Cortex of kidney (tissue), 1 donor: ENCODE measurements around the gene PDE6A.

Experiments
- DNase-seq: peaks from one replicate; lab custom pipeline; 2025; lab: John Stamatoyannopoulos, UW

Gene PDE6A

GRCh38 chr5:149930043-149930748 lies 14.4 kb downstream of the PDE6A start:
- DNase-seq, result no peak

DNA sequence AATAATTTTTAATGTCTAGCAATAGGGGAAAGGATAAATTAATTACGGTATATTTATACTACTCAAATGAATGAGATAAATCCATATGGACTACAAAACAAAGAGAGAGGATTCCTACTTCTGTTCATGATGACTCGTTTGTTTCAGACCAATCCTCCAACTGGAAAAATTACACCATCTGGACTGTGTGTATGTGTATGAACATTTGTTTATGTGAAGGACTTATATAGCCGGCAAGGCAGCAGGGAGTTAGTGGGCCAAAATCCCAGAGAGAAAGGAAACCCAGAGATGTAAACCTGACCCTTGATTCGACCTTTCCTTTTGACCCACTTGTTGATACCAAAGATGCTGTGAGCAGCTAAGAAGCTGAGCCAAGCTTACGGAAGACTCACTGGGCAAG lies 20.1 kb downstream of the PDE6A start:
- no peak for DNase-seq

DNA sequence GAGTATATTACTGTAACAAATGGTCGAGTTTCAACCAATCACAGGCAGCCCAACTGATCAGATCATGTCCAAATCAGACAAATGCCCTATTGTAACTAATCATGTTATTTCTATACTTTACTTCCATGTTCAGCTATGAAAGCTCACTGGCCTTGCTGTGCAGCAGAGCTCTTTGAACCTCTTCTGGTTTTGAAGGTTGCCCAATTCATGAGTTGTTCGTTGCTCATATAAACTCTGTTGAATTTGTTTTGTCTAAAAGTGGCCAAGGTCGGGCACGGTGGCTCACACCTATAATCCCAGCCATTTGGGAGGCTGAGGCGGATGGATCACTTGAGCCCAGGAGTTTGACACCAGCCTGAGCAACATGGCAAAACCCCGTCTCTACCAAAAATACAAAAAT lies 21.6 kb downstream of the PDE6A start:
- no peak for DNase-seq

- DNase-seq, result no peak
Observed at GRCh38 chr5:149921597-149921996, 23.0 kb downstream of the PDE6A start.

- no peak for DNase-seq
Observed at GRCh38 chr5:149917073-149917676, 27.4 kb downstream of the PDE6A start.

DNA sequence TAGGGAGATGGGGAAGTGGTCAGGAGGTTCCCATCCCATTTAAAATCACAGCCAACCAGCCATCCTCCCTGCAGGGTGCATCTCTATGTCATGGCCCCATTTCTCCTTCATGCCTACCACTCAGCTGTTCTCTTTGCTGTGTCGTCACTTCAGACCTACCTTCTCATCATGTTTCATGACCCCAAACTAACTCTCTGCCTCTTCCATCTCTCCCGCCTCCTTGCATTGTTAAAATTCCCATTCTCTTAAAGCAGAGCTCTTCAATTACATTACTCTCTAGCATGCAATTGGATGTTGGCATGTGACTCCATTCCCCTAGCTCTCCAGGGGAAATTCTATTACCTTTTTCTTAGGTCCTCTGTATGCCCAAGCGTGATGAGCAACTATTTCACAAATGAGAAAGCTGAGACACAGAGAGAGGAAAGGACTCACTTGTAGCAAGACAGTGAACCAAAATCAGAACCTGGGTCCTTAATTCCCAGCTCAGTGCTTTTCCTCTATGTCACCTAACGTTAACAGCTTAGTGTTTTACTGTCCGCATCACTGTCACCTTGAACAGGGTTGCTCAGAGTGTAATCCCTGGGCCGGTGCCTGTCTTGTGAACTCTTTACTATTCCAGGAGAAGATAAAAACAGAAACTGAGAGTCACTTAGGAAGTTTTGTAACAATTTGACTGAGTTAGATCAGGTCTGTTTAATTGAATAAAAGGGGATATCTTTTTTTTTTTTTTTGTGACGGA lies 28.1 kb downstream of the PDE6A start:
- DNase-seq, result no peak

DNA sequence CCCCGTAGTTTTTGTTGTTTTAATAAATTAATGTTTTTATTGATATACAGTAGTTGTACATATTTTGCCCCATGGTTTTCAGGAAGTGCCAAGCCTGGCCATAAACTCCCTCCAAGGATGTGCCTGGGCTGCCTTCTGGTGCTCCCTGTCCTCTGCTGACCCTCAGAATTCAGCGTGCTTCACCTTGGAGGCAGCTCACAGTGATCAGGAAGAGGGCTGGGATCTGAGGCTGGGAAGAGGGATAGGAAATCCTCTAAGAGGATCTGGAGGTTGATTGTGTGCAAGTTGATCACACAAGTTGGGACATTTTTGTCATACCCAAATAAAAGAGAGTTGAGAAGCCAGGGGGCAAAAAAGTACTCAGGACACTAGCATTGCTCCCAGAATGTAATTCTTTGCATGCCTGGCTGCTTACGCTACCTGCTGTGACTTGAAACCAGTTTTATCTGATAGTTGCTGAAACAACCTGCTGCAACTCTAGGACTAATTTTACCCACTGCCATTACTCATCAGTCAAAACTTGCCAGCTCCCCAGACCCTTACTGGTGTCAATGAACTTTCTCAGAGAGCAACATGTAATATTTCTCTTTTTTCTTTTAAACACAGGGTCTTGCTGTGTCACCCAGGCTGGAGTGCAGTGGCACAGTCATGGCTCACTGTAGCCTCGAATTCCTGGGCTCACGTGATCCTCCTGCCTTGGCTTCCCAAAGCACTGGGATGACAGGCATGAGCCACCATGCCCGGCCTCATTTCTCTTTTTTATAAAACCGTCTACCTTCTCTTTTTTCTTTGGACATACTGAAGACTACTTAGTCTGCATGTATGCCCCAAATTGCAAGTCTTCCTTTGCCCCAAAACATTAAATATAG lies 29.0 kb downstream of the PDE6A start:
- DNase-seq, result no peak

- no peak for DNase-seq
Observed at GRCh38 chr5:149913436-149914419, 30.9 kb downstream of the PDE6A start.

- DNase-seq, result no peak
Observed at GRCh38 chr5:149912226-149912871, 32.2 kb downstream of the PDE6A start.

- DNase-seq, result no peak
Observed at GRCh38 chr5:149911031-149911430, 33.6 kb downstream of the PDE6A start.

- DNase-seq, result no peak
Observed at GRCh38 chr5:149907828-149908227, 36.8 kb downstream of the PDE6A start.

- DNase-seq, result no peak
Observed at GRCh38 chr5:149904977-149905376, 39.6 kb downstream of the PDE6A start.

DNA sequence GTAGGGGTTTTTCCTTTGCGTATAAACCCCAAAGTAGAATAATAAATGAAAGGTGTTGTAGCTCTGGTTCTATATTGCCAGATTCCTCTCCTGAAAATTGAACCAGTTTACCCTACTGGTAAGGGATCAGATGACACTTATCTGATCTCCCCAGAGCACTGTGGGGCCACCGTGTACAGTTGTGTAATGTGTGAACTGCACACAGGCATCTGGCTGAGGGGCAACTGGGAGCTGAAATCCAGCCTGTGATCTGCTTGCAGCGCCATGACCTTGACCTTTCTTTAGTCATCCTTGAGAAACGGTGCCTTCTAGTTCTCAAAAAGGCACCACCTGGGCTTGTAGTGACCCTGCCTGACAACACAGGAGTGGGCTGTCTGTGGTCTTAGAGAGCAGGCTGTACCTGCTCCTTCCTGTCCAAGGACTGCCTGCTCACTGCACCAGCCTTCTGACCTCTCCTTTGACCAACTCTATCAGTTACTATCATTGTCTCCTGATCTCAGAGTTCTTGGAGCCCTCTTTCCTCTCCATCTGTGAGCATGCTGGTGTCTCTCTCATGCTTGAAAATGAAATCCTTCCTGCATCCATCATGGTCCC lies 40.2 kb downstream of the PDE6A start:
- DNase-seq, result no peak

GRCh38 chr5:149903404-149903803 lies 41.2 kb downstream of the PDE6A start:
- no peak for DNase-seq

GRCh38 chr5:149902177-149902576 lies 42.4 kb downstream of the PDE6A start:
- no peak for DNase-seq

GRCh38 chr5:149901511-149901910 lies 43.1 kb downstream of the PDE6A start:
- DNase-seq, result no peak

DNA sequence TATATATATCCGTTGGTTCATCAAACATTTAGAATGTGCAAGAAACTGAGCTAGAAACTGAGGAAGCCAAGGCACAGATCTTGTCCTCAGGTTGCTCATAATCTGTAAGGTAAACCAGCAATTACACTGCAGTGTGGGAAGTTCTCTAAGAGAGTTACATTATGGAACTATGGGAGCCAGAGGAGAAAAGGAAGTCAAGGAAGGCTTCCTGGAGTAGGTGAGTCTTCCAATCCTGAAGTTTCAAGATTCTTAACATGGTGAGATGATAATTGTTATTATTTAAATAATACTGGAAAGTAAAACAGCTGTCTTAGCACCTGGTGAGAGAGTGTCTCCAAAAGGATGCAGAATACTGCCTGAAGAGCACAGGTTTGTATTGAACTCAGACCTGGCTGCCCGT lies 44.2 kb downstream of the PDE6A start:
- DNase-seq, result no peak

DNA sequence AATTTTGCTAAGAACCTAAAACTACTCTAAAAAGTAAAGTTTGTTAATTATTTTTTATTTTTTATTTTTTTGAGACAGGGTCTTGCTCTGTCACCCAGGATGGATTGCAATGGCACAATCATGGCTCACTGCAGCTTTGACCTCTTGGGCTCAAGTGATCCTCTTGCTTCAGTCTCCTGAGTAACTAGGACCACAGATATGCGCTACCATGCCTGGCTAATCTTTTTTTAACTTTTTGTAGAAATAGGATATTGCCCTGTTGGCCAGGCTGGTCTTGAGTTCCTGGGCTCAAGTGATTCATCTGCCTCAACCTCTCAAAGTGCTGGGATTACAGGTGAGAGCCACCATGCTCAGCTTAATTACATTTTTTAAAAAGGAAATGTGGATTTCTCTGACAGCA lies 45.8 kb downstream of the PDE6A start:
- no peak for DNase-seq

- DNase-seq, result no peak
Observed at GRCh38 chr5:149895416-149896345, 48.9 kb downstream of the PDE6A start.
